DND-41 (cell line): Measurements from ENCODE around the gene DENND1A.

Source experiments
- ATAC-seq: fragments of 200-7000 bp; cut with Tn5 transposase; 3 replicates; pipeline ENCODE4 v1.9.1; 2021; ENCODE audit warnings: low read depth; ENCODE audit not compliant: insufficient read depth
- DNase-seq: peaks from one replicate; pipeline ENCODE4 v3.0.0-alpha.2; 2020
- H2AFZ ChIP-seq: 2 replicates; pipeline ENCODE4 v1.6.0; 2012; ENCODE audit warnings: low read depth, low read length
- H3K27ac ChIP-seq: 2 replicates; pipeline ENCODE4 v1.5.1; 2012; ENCODE audit warnings: low read length, inconsistent platforms
- H3K27me3 ChIP-seq: fragments of 200-600 bp; sonication (generic); 2 replicates; pipeline ENCODE4 v1.6.0; 2012; ENCODE audit warnings: low read length, mild to moderate bottlenecking, inconsistent platforms; ENCODE audit not compliant: insufficient read depth, poor library complexity
- H3K36me3 ChIP-seq: 2 replicates; pipeline ENCODE4 v1.5.1; 2012; ENCODE audit warnings: low read length, inconsistent platforms; ENCODE audit not compliant: insufficient read depth
- H3K4me1 ChIP-seq: 2 replicates; pipeline ENCODE4 v1.5.1; 2012; ENCODE audit warnings: mild to moderate bottlenecking, low read length; ENCODE audit not compliant: insufficient read depth
- H3K4me2 ChIP-seq: 2 replicates; pipeline ENCODE4 v1.6.0; 2012; ENCODE audit warnings: mild to moderate bottlenecking, moderate library complexity, low read length, inconsistent platforms; ENCODE audit not compliant: insufficient read depth
- H3K4me3 ChIP-seq, 2 experiments: fragments of 200-600 bp in 1 of 2; shearing (Covaris generic) in 1 of 2; 2 replicates each; pipeline ENCODE4 v1.5.1; 2012 to 2016; ENCODE audit warnings: inconsistent platforms in 2 of 2, low read length in 2 of 2, mild to moderate bottlenecking in 2 of 2, low read depth in 1 of 2, moderate library complexity in 1 of 2
- H3K79me2 ChIP-seq: 2 replicates; pipeline ENCODE4 v1.6.0; 2012; ENCODE audit warnings: low read length, inconsistent platforms; ENCODE audit not compliant: insufficient read depth
- H3K9ac ChIP-seq: 2 replicates; pipeline ENCODE4 v1.6.0; 2012; ENCODE audit warnings: low read depth, mild to moderate bottlenecking, inconsistent platforms, low read length, moderate library complexity
- H3K9me3 ChIP-seq: 2 replicates; pipeline ENCODE4 v1.5.1; 2012; ENCODE audit warnings: low read length, moderate library complexity, mild to moderate bottlenecking, inconsistent platforms; ENCODE audit not compliant: insufficient read depth, severe bottlenecking
- H4K20me1 ChIP-seq: 2 replicates; pipeline ENCODE4 v1.6.0; 2012; ENCODE audit warnings: low read length; ENCODE audit not compliant: insufficient read depth
- CTCF ChIP-seq: IDR thresholded peaks from 2 replicates; pipeline ENCODE4 v1.5.1; 2012; ENCODE audit warnings: borderline replicate concordance, low read length, moderate library complexity, mild to moderate bottlenecking; ENCODE audit not compliant: poor library complexity, severe bottlenecking; ENCODE audit errors: extremely low read depth
- EZH2 ChIP-seq: IDR thresholded peaks from 3 replicates; pipeline ENCODE4 v1.6.1; 2012; ENCODE audit warnings: borderline replicate concordance, low read depth, mild to moderate bottlenecking, moderate library complexity, low read length, inconsistent platforms; ENCODE audit not compliant: severe bottlenecking

DENND1A gene

DNA sequence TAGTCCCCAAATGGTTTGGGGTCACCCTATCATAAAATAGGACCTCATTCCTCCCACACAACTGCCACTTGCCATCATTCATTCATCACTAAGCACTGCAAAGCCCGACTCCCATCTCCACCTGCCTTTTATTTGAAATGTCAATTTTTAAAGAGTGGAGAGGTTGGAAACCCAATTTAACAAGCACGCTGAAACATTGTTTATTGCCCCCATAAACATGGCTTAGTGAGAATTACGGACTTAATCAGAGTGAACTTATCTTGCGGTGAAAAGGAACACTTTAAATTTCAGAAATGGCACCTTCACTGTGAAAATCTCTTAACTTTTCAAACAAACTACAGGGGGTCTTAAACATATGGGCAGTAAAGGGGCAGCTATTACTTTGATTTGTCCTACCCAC lies 332.9 kb downstream of the DENND1A start:
- ATAC-seq = no peak
- Histone ChIP-seq H3K4me3 (no peak overlapping the region), H3K27ac (no peak overlapping the region), H3K79me2 (no peaks in the 10 kb centered on the region), H2AFZ (no peak overlapping the region), H3K9ac (no peak overlapping the region), H3K9me3 (no peaks in the 10 kb centered on the region), H4K20me1 (no peaks in the 10 kb centered on the region), H3K27me3 (no peaks in the 10 kb centered on the region), H3K36me3 (no peaks in the 10 kb centered on the region), H3K4me2 (no peak overlapping the region), H3K4me1 (no peaks in the 10 kb centered on the region)
- no peak for DNase-seq
- no peak for TF ChIP-seq EZH2
- TF ChIP-seq CTCF = no peak

DNA sequence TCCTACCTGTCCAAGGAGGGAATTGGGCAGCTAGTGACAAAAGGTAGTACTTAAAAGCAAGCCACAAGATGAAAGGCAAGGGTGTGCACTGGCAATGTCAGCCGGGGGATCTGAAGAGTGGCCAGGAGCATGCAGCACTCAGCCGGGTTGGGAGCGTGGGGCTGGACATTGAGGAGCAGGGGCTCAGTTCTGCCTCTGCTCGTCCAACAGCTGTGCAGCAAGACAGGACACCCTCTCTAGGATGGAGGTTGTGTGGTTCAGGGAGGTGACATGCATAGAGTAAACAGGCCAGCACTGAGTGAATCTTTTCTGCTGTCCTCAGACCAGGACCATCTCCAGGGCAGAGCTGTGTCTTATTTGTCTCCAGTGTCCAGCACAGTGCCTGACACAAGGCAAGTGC lies 338.6 kb downstream of the DENND1A start:
- Histone ChIP-seq H3K9me3 (peaks cover 9% of the 10 kb centered on the region), H3K27me3 (no peaks in the 10 kb centered on the region), H4K20me1 (no peaks in the 10 kb centered on the region), H3K4me2 (no peak overlapping the region), H2AFZ (no peak overlapping the region), H3K9ac (no peak overlapping the region), H3K36me3 (no peaks in the 10 kb centered on the region), H3K4me3 (no peak overlapping the region), H3K4me1 (no peaks in the 10 kb centered on the region), H3K27ac (no peak overlapping the region), H3K79me2 (no peaks in the 10 kb centered on the region)
- TF ChIP-seq CTCF (no peak), EZH2 (no peak)
- DNase-seq (no peak), ATAC-seq (no peak)

- TF ChIP-seq EZH2 = no peak
- TF ChIP-seq CTCF = no peak
- Histone ChIP-seq H3K4me2 (no peak overlapping the region), H3K9ac (no peak overlapping the region), H3K79me2 (no peaks in the 10 kb centered on the region), H2AFZ (no peak overlapping the region), H3K4me1 (no peaks in the 10 kb centered on the region), H3K4me3 (no peak overlapping the region), H3K27ac (no peak overlapping the region), H4K20me1 (no peaks in the 10 kb centered on the region), H3K27me3 (no peaks in the 10 kb centered on the region), H3K9me3 (peaks cover 11% of the 10 kb centered on the region), H3K36me3 (no peaks in the 10 kb centered on the region)
- no peak for DNase-seq
- ATAC-seq = no peak
Observed at GRCh38 chr9:123590499-123590898, 339.4 kb downstream of the DENND1A start.
